Left hindlimb (tissue), 1 donor: ENCODE results near the gene COL12A1.

Experiments used
- DNase-seq: peaks from one replicate; pipeline ENCODE4 v3.0.0-alpha.2; 2018

Gene COL12A1

DNA sequence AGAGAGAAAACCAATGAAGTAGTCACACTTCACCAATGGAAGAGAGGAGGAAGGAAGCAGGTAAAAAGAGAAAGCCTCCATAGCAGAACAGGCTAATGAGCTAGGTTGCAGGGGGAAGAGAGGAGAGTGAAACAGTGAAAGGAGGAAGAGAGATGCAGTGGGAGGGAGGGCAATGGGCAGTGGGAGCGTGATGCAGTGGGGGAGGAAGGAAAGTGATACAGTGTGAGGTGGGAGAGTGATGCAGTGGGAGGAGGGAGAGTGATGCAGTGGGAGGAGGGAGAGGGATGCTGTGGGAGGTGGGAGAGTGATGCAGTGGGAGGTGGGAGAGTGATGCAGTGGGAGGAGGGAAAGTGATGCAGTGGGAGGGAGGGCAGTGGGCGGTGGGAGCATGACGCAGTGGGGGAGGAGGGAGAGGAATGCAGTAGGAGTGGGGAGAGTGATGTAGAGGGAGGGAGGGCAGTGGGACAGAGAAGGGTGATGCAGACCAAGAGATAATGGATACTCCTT is 29.7 kb downstream of the COL12A1 start:
- DNase-seq, result no peak

DNA sequence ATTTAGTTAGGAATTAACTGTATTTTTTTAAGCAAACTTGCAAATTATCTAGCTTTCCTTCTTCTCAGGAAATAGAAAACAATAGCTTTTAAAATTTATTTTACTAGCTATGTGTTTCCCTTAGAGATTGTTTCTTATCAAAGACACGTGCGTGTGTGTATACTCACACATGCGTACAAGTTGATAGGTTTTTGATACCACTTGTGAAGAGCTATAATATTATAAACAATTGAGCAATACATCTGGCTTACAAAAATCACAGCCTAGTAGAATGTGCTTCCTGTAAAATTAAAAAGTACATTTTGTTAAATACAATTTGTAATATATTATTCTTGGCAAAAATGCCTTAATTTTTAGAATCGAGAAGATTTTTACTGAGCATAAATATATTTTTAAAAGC is 33.9 kb downstream of the COL12A1 start:
- DNase-seq, result no peak

DNA sequence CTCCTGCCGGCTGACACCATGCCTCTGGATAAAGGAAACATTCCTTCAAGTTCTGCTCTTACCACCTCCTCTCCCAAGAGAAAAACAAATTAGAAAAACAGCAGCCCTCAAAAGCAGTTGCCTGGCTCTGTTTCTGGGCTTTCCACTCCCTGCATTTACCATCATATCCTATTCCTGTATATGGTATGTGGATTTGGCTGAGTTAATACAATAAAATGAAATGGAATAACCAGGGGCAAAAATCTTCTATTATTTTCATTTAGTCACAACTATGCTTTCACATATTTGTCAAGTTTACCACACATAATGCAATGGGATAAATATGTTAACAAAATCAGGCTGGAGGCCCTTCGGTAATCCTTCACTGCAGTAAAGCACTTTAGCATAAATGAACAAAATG is 34.3 kb downstream of the COL12A1 start:
- peak; percentile 69 for DNase-seq

DNA sequence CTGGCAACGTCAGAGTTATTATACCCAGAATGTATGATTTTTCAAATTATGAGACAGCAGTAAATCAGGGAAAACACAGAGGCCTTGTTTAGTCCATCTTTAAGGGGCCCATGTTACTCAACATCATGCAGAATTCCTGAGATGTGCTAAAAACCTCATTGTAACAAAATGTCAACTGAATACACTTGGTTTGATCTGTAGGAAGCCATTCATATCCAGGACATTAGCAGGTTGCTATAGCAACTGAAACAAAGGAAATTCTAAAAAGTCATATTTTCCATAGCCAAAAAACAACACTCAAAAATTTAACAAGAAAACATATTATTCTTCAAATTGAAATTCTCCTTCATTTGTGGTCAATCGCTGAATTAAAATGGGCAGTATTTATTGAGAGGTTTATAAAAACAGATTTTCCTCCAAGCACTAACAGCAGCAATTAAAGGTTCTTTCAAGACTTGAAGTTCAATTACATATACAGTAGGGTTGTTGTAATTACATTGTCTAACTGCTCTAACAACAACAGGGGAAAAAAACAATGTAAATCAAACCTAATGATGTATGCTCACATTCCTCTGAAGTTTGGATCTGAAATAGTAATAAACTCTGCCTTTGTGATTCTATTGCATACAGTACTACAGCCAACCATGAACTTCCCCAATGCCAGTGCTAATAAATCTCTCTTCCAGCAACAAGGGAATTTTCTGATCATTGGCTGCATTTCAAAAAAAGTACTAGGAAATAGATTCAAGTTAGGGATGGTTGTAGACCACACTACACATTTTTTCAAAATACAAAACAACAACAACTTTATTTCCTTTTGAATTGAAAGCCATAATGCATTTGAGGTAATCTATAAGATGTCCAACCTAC is 34.9 kb downstream of the COL12A1 start:
- DNase-seq, result no peak

DNA sequence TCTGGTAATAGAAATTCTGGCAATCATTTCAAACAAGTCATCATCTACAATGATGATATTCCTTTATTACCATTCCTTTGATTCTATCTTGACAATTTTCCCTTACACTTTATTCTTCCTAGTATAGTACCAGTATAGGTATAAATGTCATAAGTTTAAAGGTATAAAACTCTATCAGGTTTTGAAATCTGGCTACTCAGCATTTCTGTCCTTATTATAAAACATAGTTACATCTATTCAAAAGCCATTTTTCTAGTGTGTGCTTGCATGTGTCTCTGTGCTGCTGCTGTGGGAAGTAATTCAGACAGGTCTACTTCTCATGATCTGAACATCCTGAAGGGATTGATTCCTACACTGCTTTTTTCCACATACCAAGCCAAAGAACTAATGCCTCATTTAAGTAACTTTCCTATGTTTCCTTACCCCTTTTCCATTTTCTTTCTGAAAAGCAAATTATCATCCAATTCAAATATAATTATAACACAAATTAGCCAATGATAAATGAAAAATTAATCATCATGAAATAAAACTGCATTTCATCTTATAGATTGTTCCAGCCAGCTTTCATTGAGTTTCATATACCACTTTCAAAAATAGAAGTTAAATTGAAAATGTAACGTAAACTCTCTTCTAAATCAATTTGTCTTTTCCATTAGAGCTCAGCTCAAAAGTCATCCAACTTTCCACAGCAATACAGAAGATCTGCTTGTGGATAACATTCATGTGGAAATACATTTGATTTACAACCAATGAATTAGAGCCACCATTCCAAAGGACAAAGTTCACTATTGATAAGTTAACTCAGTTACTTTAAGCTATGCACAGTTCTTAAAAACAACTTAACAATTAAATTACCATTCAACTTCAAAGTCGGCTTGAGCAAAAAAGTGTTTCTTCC is 35.9 kb downstream of the COL12A1 start:
- DNase-seq, result no peak

DNA sequence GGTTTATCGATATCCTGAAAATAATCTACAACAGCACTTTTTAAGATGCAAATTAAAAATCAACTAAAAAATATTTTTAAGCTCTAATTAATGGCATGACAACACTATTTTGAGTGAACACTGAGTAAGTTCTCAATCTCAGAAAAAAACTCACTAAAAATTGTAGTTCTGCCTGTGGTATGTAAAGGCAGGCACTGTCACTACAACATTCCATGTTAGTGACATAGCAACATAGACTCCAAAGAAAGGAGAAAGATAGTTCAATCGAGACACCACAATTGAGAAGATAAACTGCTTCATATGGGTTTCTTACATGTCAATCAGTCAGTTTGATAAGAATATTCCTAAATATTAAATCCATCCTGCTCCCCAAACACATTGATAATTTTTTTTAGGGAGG is 38.0 kb downstream of the COL12A1 start:
- DNase-seq, result no peak

GRCh38 chr6:75167325-75167724 is 38.5 kb downstream of the COL12A1 start:
- DNase-seq, result no peak

DNA sequence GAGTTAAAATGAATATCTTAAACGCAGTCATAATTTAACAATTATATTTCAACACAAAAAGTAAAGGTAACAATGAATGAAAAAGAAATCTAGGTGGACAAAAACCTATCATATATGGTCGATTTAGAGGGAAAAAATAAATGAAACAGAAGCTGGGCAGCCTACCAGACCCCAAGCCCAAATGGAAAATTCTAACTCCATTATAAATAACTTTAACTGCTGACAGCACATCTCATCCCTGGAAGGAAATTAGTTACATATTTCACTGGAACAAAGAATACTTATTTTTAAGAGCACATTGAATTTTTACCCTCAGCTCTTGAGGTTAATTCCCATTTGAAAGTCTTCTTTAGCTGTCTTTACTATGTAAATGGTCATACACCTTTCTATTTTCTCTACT is 39.1 kb downstream of the COL12A1 start:
- no peak for DNase-seq

- DNase-seq, result no peak
These were observed 39.6 kb downstream of the COL12A1 start for GRCh38 chr6:75166236-75166635.

GRCh38 chr6:75158176-75158575 is 47.7 kb downstream of the COL12A1 start:
- no peak for DNase-seq

DNA sequence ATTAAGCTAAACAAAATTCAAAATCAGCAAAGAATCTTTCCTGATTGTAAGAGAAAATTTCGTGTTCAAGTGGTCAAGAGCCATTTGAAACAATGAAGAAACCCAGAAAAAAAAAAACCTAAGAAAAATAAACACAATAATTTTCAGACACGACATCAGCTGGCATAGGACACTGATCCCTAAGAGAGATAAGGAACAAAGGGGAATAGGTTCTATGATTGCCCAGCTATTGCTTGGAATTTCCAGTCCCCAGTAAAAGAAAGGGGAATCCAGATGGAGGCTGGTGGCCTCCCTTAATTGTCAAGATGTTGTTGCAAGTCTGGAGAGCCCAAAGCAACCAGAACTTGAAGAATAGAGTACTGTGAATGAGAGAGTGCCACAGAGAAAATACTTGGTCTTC is 48.5 kb downstream of the COL12A1 start:
- no peak for DNase-seq

DNA sequence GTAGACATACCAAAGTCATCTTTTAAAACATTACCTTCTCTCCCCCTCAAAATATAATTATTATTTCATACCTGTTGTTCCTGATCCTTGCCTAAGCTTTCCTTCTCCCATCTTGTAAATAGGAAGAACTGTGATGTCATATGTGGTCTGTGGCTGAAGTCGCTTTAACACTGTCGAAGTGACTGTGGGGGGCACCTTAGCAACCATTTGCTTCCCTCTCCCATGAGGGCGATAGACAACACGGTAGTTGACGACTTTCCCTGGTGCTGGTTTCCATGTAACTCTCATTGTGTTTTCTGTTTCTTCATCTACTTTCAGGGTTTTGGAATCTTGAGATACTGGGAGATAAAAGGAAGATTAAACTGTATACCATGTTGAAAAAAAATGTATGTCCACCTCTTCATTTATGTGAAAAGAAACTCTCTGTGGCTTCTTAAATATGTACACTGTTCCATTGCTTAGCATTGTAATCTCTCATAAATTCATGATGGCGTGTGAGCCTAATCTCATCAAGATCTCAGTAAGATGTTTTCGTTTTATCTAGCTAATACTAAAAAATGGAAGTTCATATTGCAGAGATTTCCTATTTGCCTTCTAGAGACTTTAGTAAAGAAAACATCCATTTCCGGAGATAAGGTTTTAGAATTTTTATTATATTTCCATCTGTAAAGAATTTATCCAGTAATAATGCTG is 49.5 kb downstream of the COL12A1 start:
- DNase-seq, result no peak

GRCh38 chr6:75155631-75156030 is 50.2 kb downstream of the COL12A1 start:
- DNase-seq, result no peak

GRCh38 chr6:75154973-75155372 is 50.9 kb downstream of the COL12A1 start:
- no peak for DNase-seq

- DNase-seq, result no peak
These were observed 55.0 kb downstream of the COL12A1 start for GRCh38 chr6:75150685-75151412.

DNA sequence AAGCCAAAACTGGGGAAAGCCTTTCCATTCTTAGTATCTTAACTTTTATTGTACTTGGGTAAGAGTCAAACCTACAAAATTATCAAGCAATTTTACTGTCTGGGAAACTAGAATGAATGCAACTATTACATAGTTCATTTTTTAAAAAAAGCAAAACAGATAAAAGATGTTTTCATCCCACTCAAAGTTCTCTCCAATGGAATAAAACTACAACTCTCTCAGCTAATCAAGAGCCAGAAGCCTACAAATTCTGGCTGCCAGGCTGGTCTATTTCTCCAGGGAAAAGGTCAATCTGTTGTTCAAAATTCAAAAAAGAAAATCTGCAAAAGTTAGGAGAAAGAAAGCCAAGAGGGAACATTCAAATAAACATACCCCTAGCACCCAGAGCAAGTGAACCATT is 56.2 kb downstream of the COL12A1 start:
- DNase-seq, result no peak

- DNase-seq, result no peak
These were observed 56.6 kb downstream of the COL12A1 start for GRCh38 chr6:75149240-75149639.

DNA sequence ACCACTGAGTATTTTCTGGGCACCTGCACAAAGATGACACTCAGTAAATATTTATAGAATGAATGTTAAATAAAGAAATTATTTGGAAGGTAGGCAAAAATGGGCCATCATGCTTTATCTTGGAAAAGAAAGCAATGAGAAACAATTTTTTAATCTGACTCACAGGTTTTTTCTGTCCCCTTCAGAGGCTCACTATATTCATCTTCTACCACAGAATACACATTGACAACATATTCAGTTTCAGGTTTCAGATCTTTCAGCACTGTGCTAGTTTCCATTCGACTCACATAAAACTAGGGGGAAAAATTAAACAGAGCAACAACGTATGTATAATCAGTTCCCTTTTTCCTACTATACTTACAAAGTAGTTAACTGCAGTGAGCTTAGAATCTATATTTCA is 58.3 kb downstream of the COL12A1 start:
- no peak for DNase-seq

DNA sequence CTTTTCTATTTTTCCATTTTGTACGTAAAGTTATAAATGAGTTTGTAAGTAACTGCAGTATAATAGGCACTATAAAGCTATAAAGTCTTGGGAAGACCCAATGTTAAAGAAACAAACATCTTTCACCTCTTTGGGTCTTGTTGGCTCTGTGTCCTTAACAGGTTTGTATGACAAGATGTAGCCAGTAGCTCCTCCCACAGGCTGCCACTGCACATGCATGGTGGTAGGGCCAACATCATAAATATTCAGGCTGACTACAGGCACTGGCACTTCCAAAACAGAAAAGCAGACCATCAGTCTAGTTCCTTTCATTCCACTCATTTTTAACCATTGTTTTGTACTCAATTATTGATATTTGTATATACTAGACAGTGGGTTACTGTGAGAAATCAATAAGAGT is 59.9 kb downstream of the COL12A1 start:
- no peak for DNase-seq

GRCh38 chr6:75145211-75145610 is 60.6 kb downstream of the COL12A1 start:
- DNase-seq, result no peak

DNA sequence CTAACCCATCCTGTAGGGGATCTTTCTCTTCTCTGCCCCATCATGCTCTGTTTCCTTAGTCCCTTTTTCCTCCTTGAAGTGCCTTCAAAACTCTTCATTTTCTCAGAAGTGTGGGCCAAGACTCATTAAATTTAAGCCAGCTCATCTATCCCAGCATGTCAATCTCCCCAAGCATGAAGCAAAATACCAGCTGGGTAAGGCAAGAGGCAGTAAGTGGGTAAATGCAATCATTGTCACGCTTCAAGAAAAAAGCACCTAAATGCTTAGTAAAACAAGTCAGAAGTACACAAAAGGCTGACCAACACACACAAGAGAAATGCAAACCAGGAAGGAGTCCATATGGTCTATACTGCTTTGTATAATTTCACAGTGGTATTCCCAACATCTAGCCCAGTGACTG is 61.5 kb downstream of the COL12A1 start:
- DNase-seq, result no peak

DNA sequence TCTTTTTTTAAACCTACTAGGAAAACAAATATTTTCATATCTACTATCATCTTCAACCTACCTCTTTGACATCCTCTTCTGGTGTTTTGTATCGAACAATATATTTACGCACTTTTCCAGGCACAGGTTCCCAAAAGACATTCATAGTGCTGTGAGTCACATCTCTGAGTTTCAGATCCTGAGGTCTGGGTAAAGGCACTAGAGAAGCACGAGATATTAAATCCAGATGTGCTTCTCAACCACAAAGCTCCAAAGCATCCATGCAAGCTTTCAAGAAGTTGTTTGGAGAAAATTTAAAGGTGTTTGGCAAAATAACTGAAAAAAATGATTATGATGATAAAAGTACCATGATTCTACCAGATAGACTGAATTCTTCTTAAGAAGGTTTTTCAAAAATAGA is 62.7 kb downstream of the COL12A1 start:
- DNase-seq, result no peak

DNA sequence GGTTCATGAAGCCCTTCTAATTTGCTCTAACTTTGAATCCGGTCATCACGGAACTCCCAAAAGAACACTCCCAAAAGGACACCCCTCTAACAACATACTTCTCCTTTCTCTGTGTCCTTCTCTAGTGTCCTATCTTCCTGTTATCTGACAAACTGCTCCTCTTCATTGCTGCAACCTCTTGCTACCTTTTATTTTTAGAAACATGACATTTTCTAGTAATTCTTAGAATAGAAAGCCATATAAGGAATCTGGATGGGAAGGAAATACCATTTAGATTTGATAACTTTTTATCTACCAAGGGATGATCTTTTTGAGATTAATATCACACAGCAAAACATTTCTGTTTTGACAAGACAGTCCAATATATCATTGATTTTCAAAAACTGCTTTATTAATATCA is 63.1 kb downstream of the COL12A1 start:
- DNase-seq, result no peak
